GM12878 (cell line): ENCODE data around the gene LIMD2.

ENCODE experiments used
- CTCF ChIP-seq, 3 experiments: IDR thresholded peaks in 2 of 3; conservative IDR thresholded peaks in 1 of 3; 2 replicates each; pipeline ENCODE4 v1.5.1; 2011; ENCODE audit warnings: low read depth in 3 of 3, low read length in 3 of 3, mild to moderate bottlenecking in 3 of 3, control low read depth in 2 of 3, moderate library complexity in 2 of 3, inconsistent platforms in 1 of 3, mixed read lengths in 1 of 3; ENCODE audit not compliant: control insufficient read depth in 2 of 3, insufficient read depth in 1 of 3; ENCODE audit errors: extremely low read depth in 1 of 3
- E2F4 ChIP-seq: IDR thresholded peaks from 2 replicates; pipeline ENCODE4 v1.6.1; 2012; ENCODE audit warnings: low read depth, low read length, improper control_type of control experiment
- EZH2 ChIP-seq: IDR thresholded peaks from 2 replicates; pipeline ENCODE4 v1.6.1; 2012; ENCODE audit warnings: low read depth, mild to moderate bottlenecking, control low read depth, inconsistent platforms, low read length, borderline replicate concordance; ENCODE audit not compliant: control insufficient read depth
- JUND ChIP-seq: IDR thresholded peaks from 2 replicates; pipeline ENCODE4 v1.6.1; 2012; ENCODE audit warnings: low read depth, mild to moderate bottlenecking, low read length, improper control_type of control experiment, moderate library complexity
- POLR2A ChIP-seq: IDR thresholded peaks from 2 replicates; pipeline ENCODE4 v1.6.1; 2011; ENCODE audit warnings: low read depth, mild to moderate bottlenecking, low read length
- RFX5 ChIP-seq: IDR thresholded peaks from 2 replicates; pipeline ENCODE4 v1.6.1; 2011; ENCODE audit warnings: low read depth, low read length, improper control_type of control experiment
- TF ChIP-seq, protein P1 (sequence below): IDR thresholded peaks from 2 replicates; pipeline ENCODE4 v1.6.1; 2012; ENCODE audit warnings: low read length, inconsistent platforms

DNA sequence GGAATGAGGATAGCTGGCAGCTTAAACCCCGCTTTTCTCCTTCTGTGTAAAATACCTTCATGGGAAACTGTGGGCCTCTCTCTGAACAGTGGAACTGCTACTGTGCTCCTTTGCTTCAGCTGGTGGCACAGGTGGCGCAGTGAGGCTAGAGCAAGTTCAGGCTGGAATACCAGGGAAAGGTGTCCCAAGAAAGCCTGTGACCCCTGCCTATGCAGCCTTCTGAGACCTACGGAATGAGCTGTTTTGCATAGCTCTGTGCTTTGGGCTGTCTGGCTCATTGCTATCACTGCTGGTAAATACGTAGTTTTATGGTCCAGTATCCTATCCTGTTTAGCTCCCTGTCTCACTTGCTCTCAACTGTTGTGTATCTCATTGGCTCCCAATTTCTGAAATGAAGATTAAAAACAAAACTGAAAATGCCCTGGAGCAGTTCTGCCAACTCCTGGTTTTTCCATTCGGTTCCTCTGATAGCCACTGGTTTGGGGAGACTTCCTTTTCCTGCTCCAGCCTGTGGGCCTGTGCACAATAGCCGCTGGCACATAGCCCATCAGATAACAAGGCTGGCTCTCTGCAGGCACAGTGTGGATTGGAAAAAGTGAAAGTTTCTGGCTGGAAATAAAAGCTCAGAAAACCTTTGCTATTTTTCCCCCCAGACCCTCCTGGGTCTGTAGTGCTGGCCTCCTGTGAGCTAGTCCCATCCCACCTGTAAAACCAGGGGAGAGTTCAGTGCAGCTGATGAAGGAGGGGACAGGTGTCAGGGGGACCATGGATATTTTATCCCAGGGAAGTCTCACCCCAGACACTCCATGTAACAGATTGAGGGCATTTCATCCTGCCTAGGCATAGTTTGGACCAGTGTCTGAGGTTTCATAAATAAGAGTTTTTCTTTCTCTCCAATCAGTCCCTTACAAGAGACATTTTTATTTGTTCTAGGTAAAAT is 24.0 kb downstream of the LIMD2 start:
- no peak for TF ChIP-seq JUND
- TF ChIP-seq, protein P1, sequence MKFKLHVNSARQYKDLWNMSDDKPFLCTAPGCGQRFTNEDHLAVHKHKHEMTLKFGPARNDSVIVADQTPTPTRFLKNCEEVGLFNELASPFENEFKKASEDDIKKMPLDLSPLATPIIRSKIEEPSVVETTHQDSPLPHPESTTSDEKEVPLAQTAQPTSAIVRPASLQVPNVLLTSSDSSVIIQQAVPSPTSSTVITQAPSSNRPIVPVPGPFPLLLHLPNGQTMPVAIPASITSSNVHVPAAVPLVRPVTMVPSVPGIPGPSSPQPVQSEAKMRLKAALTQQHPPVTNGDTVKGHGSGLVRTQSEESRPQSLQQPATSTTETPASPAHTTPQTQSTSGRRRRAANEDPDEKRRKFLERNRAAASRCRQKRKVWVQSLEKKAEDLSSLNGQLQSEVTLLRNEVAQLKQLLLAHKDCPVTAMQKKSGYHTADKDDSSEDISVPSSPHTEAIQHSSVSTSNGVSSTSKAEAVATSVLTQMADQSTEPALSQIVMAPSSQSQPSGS: no peak
- TF ChIP-seq EZH2: no peak
- no peak for TF ChIP-seq CTCF (IDR thresholded peaks at IDR 0.05 in 2 of 3, conservative IDR thresholded peaks at IDR 0.05 in 1 of 3; ENCODE audit: control insufficient read depth in 2 of 3, extremely low read depth in 1 of 3, insufficient read depth in 1 of 3, low read depth in 3 of 3, low read length in 3 of 3)
- TF ChIP-seq POLR2A: no peak
- no peak for TF ChIP-seq E2F4
- TF ChIP-seq RFX5: no peak
